Measurements from ENCODE around the gene TOP2A. TPM values are rescaled to one million over a fixed set of nuclear protein-coding genes. Genes with fewer than 3 reads are reported as not detected.
A peak's percentile ranks its signal among the peaks of the same experiment; 100 is the strongest.

The TOP2A gene
- total RNA-seq (2021; ENCODE audit: unreplicated experiment) (141 TPM), Bru-seq, nascent RNA (percentile 96 among the genes with signal in this experiment), BruChase-seq, experiment 1, labeled RNA remaining after a 6-hour chase (percentile 98 among the genes with signal in this experiment), BruChase-seq, experiment 2, labeled RNA remaining after a 2-hour chase (percentile 97 among the genes with signal in this experiment)
- 33.0 and 53.0 TPM in 2 replicates for polyA plus RNA-seq (2012)
- long read RNA-seq, full-length matches to known transcripts, result 4 of 340 reads
- long read RNA-seq, partial matches to known transcripts, result 307 of 340 reads
- long read RNA-seq, other reads (novel, unspliced or antisense), result 29 of 340 reads

- peak; percentile 95 for ATAC-seq
- no TSS peak for BruUV-seq (replicated peaks)
- Histone ChIP-seq H2AFZ (ENCODE audit: low read depth, low read length, poor library complexity, severe bottlenecking) (no peak within 1 kb of the TSS), H3K9me2 (ENCODE audit: insufficient read depth) (no peaks in the 10 kb centered on the region), H3K4me2 (ENCODE audit: low read length) (peak within 1 kb of the TSS; percentile 76), H3K4me1 (ENCODE audit: control insufficient read depth in 1 of 2, insufficient read depth in 2 of 2, low read length in 2 of 2) (peaks cover 13 to 28% of the 10 kb centered on the region in 2 experiments; a peak in 3 of 4 replicates), H3K36me3 (ENCODE audit: control insufficient read depth in 1 of 2, insufficient read depth in 2 of 2, low read length in 2 of 2) (peaks cover 16 to 31% of the 10 kb centered on the region in 2 experiments), H3K27ac (ENCODE audit: low read depth, low read length) (peak within 1 kb of the TSS; percentile 91), H4K20me1 (ENCODE audit: insufficient read depth) (peaks cover 4% of the 10 kb centered on the region; the same call in 1 of the 2 replicates), H3K27me3 (ENCODE audit: insufficient read depth, low read length) (no peaks in the 10 kb centered on the region), H3K9ac (ENCODE audit: low read length) (peak within 1 kb of the TSS; percentile 99), H3K4me3 (replicated peaks in 1 of 2; ENCODE audit: low read depth in 1 of 2, low read length in 2 of 2) (peak within 1 kb of the TSS; percentile 81 to 94), H3K9me3 (ENCODE audit: control insufficient read depth in 1 of 2, insufficient read depth in 1 of 2, low read depth in 1 of 2, low read length in 2 of 2) (no peaks in the 10 kb centered on the region), H3K79me2 (ENCODE audit: insufficient read depth, low read length) (peaks cover 49% of the 10 kb centered on the region)
- CTCF ChIA-PET, result interaction anchor here (0.6 to 4.5 kb wide), 14 partner anchors 9 to 490 kb away, joined by 3 to 31 read pairs (median 4); partner anchors contain the start of gene GJD3
- TF ChIP-seq ZFX (IDR thresholded peaks at IDR 0.05) (peak; percentile 57; the same call in 1 of the 2 replicates), ATF3 (IDR thresholded peaks at IDR 0.05) (no peak), EGR1 (IDR thresholded peaks at IDR 0.05; ENCODE audit: low read depth) (no peak), SIN3A (IDR thresholded peaks at IDR 0.05; ENCODE audit: low read depth) (peak; percentile 95), SRF (IDR thresholded peaks at IDR 0.05; ENCODE audit: low read depth) (peak; percentile 86), YY1 (IDR thresholded peaks at IDR 0.05; ENCODE audit: extremely low read depth, insufficient replicate concordance, low read depth, low read length) (peak; percentile 17), ZNF274 (IDR thresholded peaks at IDR 0.05; ENCODE audit: low read depth, low read length) (no peak), POLR2AphosphoS5 (IDR thresholded peaks at IDR 0.05; ENCODE audit: low read depth, low read length) (peak; percentile 82), SP1 (IDR thresholded peaks at IDR 0.05; ENCODE audit: low read depth) (peak; percentile 100), CBX3 (IDR thresholded peaks at IDR 0.05; ENCODE audit: low read depth) (0 out of 2 replicates have a peak, but pooled peaks have one; percentile 13), POLR2A (IDR thresholded peaks at IDR 0.05; ENCODE audit: borderline replicate concordance, extremely low read depth, insufficient read depth, insufficient read length) (peak; percentile 68)
- TF ChIP-seq, protein P1, sequence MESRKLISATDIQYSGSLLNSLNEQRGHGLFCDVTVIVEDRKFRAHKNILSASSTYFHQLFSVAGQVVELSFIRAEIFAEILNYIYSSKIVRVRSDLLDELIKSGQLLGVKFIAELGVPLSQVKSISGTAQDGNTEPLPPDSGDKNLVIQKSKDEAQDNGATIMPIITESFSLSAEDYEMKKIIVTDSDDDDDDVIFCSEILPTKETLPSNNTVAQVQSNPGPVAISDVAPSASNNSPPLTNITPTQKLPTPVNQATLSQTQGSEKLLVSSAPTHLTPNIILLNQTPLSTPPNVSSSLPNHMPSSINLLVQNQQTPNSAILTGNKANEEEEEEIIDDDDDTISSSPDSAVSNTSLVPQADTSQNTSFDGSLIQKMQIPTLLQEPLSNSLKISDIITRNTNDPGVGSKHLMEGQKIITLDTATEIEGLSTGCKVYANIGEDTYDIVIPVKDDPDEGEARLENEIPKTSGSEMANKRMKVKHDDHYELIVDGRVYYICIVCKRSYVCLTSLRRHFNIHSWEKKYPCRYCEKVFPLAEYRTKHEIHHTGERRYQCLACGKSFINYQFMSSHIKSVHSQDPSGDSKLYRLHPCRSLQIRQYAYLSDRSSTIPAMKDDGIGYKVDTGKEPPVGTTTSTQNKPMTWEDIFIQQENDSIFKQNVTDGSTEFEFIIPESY (IDR thresholded peaks at IDR 0.05; ENCODE audit: extremely low read depth, insufficient replicate concordance, low read length), result no peak
- TF ChIP-seq, protein P2, sequence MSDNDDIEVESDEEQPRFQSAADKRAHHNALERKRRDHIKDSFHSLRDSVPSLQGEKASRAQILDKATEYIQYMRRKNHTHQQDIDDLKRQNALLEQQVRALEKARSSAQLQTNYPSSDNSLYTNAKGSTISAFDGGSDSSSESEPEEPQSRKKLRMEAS (IDR thresholded peaks at IDR 0.05), result peak; percentile 65; the same call in 1 of the 2 replicates
- RAD21 ChIA-PET (ENCODE audit: low non-redundant PET in 1 of 2, low total read pairs in 2 of 2, uncharacterized antibody in 2 of 2, unreplicated experiment in 2 of 2), result interaction anchor here (0.5 to 1.3 kb wide), 4 partner anchors 58 to 118 kb away, joined by 3 to 12 read pairs (median 6); no protein-coding TSS in a partner anchor
- POLR2A ChIA-PET, result interaction anchor here (0.6 to 1.6 kb wide), 10 partner anchors 8 to 142 kb away, joined by 3 to 6 read pairs (median 3); no protein-coding TSS in a partner anchor
- intact Hi-C loops (cut with micrococcal nuclease), result loop anchor here (2.0 to 5.0 kb wide), 2 partner anchors 59 to 116 kb away; no protein-coding TSS in a partner anchor
- peak; percentile 100 for DNase-seq (ENCODE audit: low read depth, low spot score)
These were observed at the start of gene TOP2A for GRCh38 chr17:40417609-40418427. TSS of gene TOP2A (minus strand) at chr17:40417896. CDS start at chr17:40417791, 105 bp downstream.
